ENCODE measurements around the gene PRDM13. TPM values are rescaled to one million over a fixed set of nuclear protein-coding genes. Genes with fewer than 3 reads are reported as not detected.
A peak's percentile ranks its signal among the peaks of the same experiment; 100 is the strongest.

Gene PRDM13
- total and polyA plus RNA-seq, 9 of the 15 experiments (the other 6 are each of a cell fraction or from before 2014, with no cell fraction given): not detected

GRCh38 chr6:99568103-99568933 is 38.3 kb upstream of the PRDM13 start, which contains the start of gene CCNC (continued):
- no peak for TF ChIP-seq TRIM28 (IDR thresholded peaks at IDR 0.05)
- peak; percentile 77 for TF ChIP-seq ZKSCAN1 (IDR thresholded peaks at IDR 0.05; ENCODE audit: low read depth, low read length)
- no peak for TF ChIP-seq BMI1 (IDR thresholded peaks at IDR 0.05; ENCODE audit: low read length)
- no peak for TF ChIP-seq ZNF121 (CRISPR knock-in tag; conservative IDR thresholded peaks at IDR 0.05)
- TF ChIP-seq FOXP1 (CRISPR knock-in tag; IDR thresholded peaks at IDR 0.05): no peak
- no peak for TF ChIP-seq SMARCA5 (IDR thresholded peaks at IDR 0.05)
- TF ChIP-seq, protein P1, sequence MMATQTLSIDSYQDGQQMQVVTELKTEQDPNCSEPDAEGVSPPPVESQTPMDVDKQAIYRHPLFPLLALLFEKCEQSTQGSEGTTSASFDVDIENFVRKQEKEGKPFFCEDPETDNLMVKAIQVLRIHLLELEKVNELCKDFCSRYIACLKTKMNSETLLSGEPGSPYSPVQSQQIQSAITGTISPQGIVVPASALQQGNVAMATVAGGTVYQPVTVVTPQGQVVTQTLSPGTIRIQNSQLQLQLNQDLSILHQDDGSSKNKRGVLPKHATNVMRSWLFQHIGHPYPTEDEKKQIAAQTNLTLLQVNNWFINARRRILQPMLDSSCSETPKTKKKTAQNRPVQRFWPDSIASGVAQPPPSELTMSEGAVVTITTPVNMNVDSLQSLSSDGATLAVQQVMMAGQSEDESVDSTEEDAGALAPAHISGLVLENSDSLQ (IDR thresholded peaks at IDR 0.05): peak; percentile 61; the same call in 1 of the 2 replicates
- TF ChIP-seq C11orf30 (IDR thresholded peaks at IDR 0.05; ENCODE audit: low read depth): peak; percentile 77
- peak; percentile 11; the same call in 1 of the 2 replicates for TF ChIP-seq TEAD2 (tag; IDR thresholded peaks at IDR 0.05)
- TF ChIP-seq RBFOX2 (IDR thresholded peaks at IDR 0.05; ENCODE audit: low read depth, low read length): peak; percentile 99
- TF ChIP-seq HNRNPL (IDR thresholded peaks at IDR 0.05; ENCODE audit: low read depth, low read length): no peak
- TF ChIP-seq NCOR1 (IDR thresholded peaks at IDR 0.05): peak; percentile 25
- TF ChIP-seq SP2 (IDR thresholded peaks at IDR 0.05; ENCODE audit: extremely low read depth, low read depth, low read length, poor library complexity, severe bottlenecking): no peak
- peak; percentile 89 for TF ChIP-seq ZBTB7A (IDR thresholded peaks at IDR 0.05; ENCODE audit: borderline replicate concordance, control insufficient read depth, low read depth, low read length)
- no peak for TF ChIP-seq ZNF146 (CRISPR knock-in tag; IDR thresholded peaks at IDR 0.05; ENCODE audit: unreplicated experiment)
- 0 out of 4 replicates have a peak, but pooled peaks of 1 of the 2 experiments have one; percentile 27 for TF ChIP-seq NRF1 (conservative IDR thresholded peaks at IDR 0.05 in 1 of 2, IDR thresholded peaks at IDR 0.05 in 1 of 2)
- TF ChIP-seq ZBTB26 (CRISPR knock-in tag; IDR thresholded peaks at IDR 0.05): no peak
- no peak for TF ChIP-seq ZNF239 (CRISPR knock-in tag; IDR thresholded peaks at IDR 0.05)
- peak; percentile 54; the same call in 1 of the 2 replicates for TF ChIP-seq EP300 (IDR thresholded peaks at IDR 0.05; ENCODE audit: low read length)
- TF ChIP-seq BRF2 (IDR thresholded peaks at IDR 0.05; ENCODE audit: borderline replicate concordance, insufficient read depth, insufficient read length): no peak
- peak; percentile 78 for TF ChIP-seq NEUROD1 (IDR thresholded peaks at IDR 0.05; ENCODE audit: borderline replicate concordance, low read depth, low read length, partially characterized antibody)
- TF ChIP-seq, protein P2, sequence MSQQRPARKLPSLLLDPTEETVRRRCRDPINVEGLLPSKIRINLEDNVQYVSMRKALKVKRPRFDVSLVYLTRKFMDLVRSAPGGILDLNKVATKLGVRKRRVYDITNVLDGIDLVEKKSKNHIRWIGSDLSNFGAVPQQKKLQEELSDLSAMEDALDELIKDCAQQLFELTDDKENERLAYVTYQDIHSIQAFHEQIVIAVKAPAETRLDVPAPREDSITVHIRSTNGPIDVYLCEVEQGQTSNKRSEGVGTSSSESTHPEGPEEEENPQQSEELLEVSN (IDR thresholded peaks at IDR 0.05; ENCODE audit: borderline replicate concordance in 1 of 2, extremely low read depth in 1 of 2, insufficient read depth in 1 of 2, insufficient read length in 1 of 2, low read depth in 1 of 2, low read length in 1 of 2, poor library complexity in 1 of 2, severe bottlenecking in 1 of 2): peak in 1 of 2 experiments; percentile 37
- TF ChIP-seq SMAD2 (IDR thresholded peaks at IDR 0.05; ENCODE audit: low read depth, low read length): no peak
- TF ChIP-seq HDAC1 (IDR thresholded peaks at IDR 0.05): peak in 1 of 2 experiments; percentile 63; a peak in 2 of 4 replicates

Data from K562 (cell line).